ENCODE results near the gene SLC22A23. TPM values are rescaled to one million over a fixed set of nuclear protein-coding genes. Genes with fewer than 3 reads are reported as not detected.

The SLC22A23 gene
- total RNA-seq, 3 donors from 2014 or later, result 61.5 to 160 (median 74.7) TPM

DNA sequence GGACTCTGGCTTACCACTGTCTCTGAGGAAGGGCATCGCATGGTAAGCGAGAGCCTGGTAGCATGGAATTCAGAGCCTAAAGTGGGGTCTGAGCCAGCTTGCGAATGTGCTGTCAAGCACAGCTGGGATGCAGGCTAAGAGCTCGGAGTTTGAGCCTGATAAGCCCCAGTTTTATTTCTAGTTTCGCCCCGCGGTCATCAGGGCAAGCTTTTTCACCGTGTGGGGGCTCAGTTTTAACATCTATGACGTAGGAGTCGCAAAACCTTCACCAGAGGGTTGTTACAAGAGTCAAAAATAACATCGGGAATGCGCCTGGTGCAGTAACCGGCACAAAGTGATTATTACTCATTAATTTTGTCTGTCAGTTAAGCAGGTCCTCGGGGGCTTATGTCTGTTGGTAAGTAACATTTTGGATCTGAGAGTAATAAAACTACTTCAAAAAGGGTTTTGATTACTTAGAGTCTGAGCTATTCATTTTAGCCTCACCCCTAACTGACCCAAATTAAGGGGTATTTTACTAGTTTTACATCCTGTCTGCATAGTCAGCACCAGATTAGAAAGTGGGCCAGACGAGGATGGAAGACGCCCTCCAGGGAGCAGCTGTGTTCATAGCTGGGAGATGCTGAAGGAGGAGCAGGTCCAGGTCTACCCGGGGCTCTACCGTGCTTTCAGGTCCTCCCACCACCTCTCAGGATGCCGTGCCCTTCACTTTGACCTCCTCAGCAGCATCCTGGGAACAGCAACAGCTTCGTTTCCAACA is 29.7 kb downstream of the SLC22A23 start:
- DNase-seq, result no peak
- TF ChIP-seq, protein P1, sequence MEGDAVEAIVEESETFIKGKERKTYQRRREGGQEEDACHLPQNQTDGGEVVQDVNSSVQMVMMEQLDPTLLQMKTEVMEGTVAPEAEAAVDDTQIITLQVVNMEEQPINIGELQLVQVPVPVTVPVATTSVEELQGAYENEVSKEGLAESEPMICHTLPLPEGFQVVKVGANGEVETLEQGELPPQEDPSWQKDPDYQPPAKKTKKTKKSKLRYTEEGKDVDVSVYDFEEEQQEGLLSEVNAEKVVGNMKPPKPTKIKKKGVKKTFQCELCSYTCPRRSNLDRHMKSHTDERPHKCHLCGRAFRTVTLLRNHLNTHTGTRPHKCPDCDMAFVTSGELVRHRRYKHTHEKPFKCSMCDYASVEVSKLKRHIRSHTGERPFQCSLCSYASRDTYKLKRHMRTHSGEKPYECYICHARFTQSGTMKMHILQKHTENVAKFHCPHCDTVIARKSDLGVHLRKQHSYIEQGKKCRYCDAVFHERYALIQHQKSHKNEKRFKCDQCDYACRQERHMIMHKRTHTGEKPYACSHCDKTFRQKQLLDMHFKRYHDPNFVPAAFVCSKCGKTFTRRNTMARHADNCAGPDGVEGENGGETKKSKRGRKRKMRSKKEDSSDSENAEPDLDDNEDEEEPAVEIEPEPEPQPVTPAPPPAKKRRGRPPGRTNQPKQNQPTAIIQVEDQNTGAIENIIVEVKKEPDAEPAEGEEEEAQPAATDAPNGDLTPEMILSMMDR (IDR thresholded peaks at IDR 0.05), result no peak
- intact Hi-C loops (cut with DNase I, micrococcal nuclease), result no loop called here
- Histone ChIP-seq H3K4me3 (no peak overlapping the region), H3K9me3 (no peaks in the 10 kb centered on the region), H3K36me3 (ENCODE audit: low read depth) (no peaks in the 10 kb centered on the region), H3K4me1 (ENCODE audit: low read depth) (peaks cover 9% of the 10 kb centered on the region)
- no peak for ATAC-seq

DNA sequence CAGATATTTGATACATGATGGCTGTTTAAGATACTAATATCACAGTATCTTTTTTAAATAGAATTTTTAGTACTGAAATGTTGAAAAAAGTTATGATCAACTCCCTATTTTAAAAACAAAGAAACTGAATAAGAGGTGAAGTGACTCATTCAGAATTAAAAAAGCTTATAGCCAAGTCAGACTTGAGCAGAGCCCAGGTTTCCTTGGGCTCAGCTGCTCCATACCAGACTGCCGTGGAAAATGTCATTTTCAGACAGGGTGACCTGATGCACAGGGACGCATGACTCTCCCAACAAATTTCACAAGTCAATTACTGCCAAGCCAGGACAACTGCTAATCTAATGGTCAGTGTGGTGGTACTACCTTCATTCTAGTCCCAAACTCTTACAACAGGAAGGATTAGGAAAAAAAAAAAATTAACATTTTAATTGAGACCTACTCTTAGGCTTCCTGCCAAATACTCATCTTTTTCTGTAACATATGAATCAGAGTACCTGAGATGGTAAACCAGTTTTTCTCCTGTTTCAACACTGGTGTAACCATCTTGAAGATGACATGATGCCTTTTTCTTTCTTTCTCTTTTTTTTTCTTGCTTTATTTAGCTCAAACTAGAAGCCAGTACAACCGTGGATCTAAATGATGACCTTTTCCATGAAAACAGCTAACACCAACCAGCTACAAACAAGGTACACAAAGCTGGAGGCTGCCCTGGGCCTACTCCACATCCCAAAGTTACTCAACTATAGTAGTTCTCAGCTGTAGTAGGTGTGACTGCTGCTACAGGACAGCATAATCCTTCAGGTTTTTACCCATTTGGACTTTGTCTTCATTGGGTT is 30.5 kb downstream of the SLC22A23 start:
- no peak for ATAC-seq

DNA sequence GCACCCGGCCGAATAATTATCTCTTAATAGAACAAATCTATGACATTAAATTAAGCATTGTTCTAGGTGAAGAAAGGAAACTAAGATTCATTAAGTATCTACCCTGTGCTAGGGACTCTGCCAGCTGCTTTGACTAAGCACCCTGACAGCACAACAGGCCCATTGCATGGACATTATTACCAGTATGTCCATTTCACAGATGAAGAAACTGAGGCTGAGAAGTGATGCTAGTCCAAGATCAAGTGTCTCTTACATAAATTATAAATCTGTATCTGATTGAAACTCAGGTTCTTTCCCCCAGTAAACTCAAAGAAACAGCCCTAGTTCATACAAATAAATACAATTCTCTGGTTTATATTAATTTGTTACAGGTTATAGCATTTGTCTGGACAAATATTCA is 31.3 kb downstream of the SLC22A23 start:
- Histone ChIP-seq H3K9me3 (no peaks in the 10 kb centered on the region), H3K4me1 (ENCODE audit: low read depth) (peaks cover 10% of the 10 kb centered on the region), H3K4me3 (no peak overlapping the region), H3K36me3 (ENCODE audit: low read depth) (no peaks in the 10 kb centered on the region)
- ATAC-seq, result no peak
- TF ChIP-seq, protein P1 (IDR thresholded peaks at IDR 0.05), result no peak
- intact Hi-C loops (cut with DNase I, micrococcal nuclease), result no loop called here
- DNase-seq, result no peak

More for the DNA sequence above, 30.5 kb downstream of the SLC22A23 start:
- TF ChIP-seq, protein P1 (IDR thresholded peaks at IDR 0.05), result no peak
- H3K9me3 ChIP-seq, result no peaks in the 10 kb centered on the region
- no peak for DNase-seq
- no peaks in the 10 kb centered on the region for H3K36me3 ChIP-seq (ENCODE audit: low read depth)
- H3K4me3 ChIP-seq, result no peak overlapping the region
- H3K4me1 ChIP-seq (ENCODE audit: low read depth), result peaks cover 9% of the 10 kb centered on the region
- intact Hi-C loops (cut with DNase I, micrococcal nuclease), result no loop called here

DNA sequence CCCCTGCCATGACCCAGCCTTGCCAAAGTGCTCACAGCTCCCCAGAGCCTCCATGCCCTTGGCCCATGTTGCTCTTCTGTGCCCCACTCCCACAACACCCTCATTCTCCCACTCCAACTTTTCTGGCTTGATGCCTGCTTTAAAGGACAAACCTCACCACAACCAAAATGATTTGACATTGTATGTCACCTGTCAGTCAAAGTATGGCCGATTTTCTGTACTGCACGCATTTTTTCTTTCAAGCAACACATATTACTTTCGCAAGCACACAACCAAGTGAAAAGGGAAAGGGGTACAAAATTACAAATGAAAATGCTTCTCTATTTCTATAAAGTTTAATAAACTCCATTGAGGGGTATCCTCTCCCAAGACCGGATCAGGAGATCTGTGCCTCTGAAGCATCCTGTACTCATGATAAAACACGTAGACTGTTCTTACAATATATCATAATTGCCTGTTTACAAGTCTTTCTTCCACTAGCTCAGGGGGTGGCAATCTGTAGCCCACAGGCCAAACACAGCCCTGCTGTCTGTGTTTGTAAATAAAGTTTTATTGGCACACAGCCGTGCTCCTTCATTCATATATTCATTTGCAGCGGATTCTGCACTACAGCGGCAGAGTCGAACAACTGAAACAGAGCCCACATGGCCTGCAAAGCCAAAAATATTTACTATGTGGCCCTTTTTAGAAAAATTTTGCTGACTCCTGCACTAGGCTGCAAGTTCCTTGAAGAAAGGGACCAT is 32.5 kb downstream of the SLC22A23 start:
- H3K36me3 ChIP-seq (ENCODE audit: low read depth), result no peaks in the 10 kb centered on the region
- H3K9me3 ChIP-seq, result no peaks in the 10 kb centered on the region
- TF ChIP-seq, protein P1 (IDR thresholded peaks at IDR 0.05), result no peak
- DNase-seq (no peak), ATAC-seq (no peak)
- no peak overlapping the region for H3K4me3 ChIP-seq
- H3K4me1 ChIP-seq (ENCODE audit: low read depth), result peaks cover 19% of the 10 kb centered on the region
- intact Hi-C loops (cut with DNase I, micrococcal nuclease), result no loop called here

DNA sequence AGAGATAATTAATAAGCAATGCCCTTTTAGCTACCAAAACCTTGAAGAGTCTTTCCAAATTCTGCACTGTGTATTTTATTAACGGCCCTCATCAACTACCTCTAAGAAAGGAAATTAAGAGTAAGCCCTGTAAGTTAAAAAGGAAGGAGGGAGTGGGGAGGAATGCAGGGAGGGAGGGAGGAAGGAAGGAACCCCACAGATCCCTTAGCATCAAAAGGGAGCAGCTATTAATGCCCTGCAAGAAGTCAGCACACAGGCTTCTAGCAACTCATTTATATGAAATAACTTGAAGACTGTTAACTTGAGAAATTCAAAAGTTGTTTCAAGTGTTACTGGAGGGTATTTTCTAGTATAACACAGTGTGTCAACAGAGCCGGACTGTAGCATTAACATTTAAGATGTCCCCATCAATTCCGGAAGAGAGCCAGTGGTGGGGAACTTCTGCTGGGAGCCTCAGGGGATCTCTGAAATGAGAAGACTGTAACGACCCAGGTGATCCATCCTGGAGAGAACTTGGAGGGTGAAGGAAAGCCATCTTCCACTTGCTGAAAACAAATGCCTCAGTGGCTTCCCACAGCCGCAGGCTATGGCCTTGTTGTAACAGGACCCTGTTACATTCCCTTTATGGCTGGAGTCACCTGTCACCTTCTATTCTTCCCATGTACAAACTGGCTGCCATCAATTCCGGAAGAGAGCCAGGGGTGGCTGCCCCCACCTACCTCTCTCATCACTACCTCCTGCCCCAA is 33.2 kb downstream of the SLC22A23 start:
- H3K9me3 ChIP-seq, result no peaks in the 10 kb centered on the region
- H3K36me3 ChIP-seq (ENCODE audit: low read depth), result no peaks in the 10 kb centered on the region
- H3K4me1 ChIP-seq (ENCODE audit: low read depth), result peaks cover 19% of the 10 kb centered on the region
- intact Hi-C loops (cut with DNase I, micrococcal nuclease), result no loop called here
- no peak overlapping the region for H3K4me3 ChIP-seq
- DNase-seq, result no peak
- no peak for ATAC-seq
- TF ChIP-seq, protein P1 (IDR thresholded peaks at IDR 0.05), result no peak

Measured in mucosa of descending colon (tissue), 3 donors.